ENCODE results near the gene GPR137B. TPM values are rescaled to one million over a fixed set of nuclear protein-coding genes. Genes with fewer than 3 reads are reported as not detected.

GPR137B gene
- total RNA-seq, 1 experiment from 2014 or later = 11.4 TPM

GRCh38 chr1:236176337-236177336, 34.3 kb downstream of the GPR137B start:
- Histone ChIP-seq H3K9ac (ENCODE audit: low read length) (no peak overlapping the region), H3K4me3 (replicated peaks in 1 of 2; ENCODE audit: low read depth in 1 of 2, low read length in 2 of 2) (no peak overlapping the region), H3K27me3 (ENCODE audit: insufficient read depth, low read length) (no peaks in the 10 kb centered on the region), H3K27ac (ENCODE audit: low read depth, low read length) (no peak overlapping the region), H3K9me2 (ENCODE audit: insufficient read depth) (no peaks in the 10 kb centered on the region), H3K9me3 (ENCODE audit: control insufficient read depth in 1 of 2, insufficient read depth in 1 of 2, low read depth in 1 of 2, low read length in 2 of 2) (no peaks in the 10 kb centered on the region), H2AFZ (ENCODE audit: low read depth, low read length, poor library complexity, severe bottlenecking) (no peak overlapping the region), H4K20me1 (ENCODE audit: insufficient read depth) (no peaks in the 10 kb centered on the region), H3K4me2 (ENCODE audit: low read length) (no peak overlapping the region), H3K36me3 (ENCODE audit: control insufficient read depth in 1 of 2, insufficient read depth in 2 of 2, low read length in 2 of 2) (no peaks in the 10 kb centered on the region), H3K4me1 (ENCODE audit: control insufficient read depth in 1 of 2, insufficient read depth in 2 of 2, low read length in 2 of 2) (peaks cover 0 to 6% of the 10 kb centered on the region in 2 experiments; a peak in 1 of 4 replicates), H3K79me2 (ENCODE audit: insufficient read depth, low read length) (no peaks in the 10 kb centered on the region)
- ChIA-PET CTCF (no interaction called here), RAD21 (ENCODE audit: low non-redundant PET in 1 of 2, low total read pairs in 2 of 2, uncharacterized antibody in 2 of 2, unreplicated experiment in 2 of 2) (no interaction called here), POLR2A (no interaction called here)
- no peak for ATAC-seq
- TF ChIP-seq CEBPB (IDR thresholded peaks at IDR 0.05; ENCODE audit: low read depth) (no peak), RAD21 (IDR thresholded peaks at IDR 0.05; ENCODE audit: low read depth) (no peak), FOSL1 (IDR thresholded peaks at IDR 0.05; ENCODE audit: low read depth) (no peak), YY1 (IDR thresholded peaks at IDR 0.05; ENCODE audit: extremely low read depth, insufficient replicate concordance, low read depth, low read length) (no peak), SIN3A (IDR thresholded peaks at IDR 0.05; ENCODE audit: low read depth) (no peak), POLR2A (IDR thresholded peaks at IDR 0.05; ENCODE audit: borderline replicate concordance, extremely low read depth, insufficient read depth, insufficient read length) (no peak), CBX3 (IDR thresholded peaks at IDR 0.05; ENCODE audit: low read depth) (no peak), ZNF274 (IDR thresholded peaks at IDR 0.05; ENCODE audit: low read depth, low read length) (no peak), JUND (IDR thresholded peaks at IDR 0.05) (no peak), EZH2phosphoT487 (IDR thresholded peaks at IDR 0.05; ENCODE audit: borderline replicate concordance) (no peak), MAX (IDR thresholded peaks at IDR 0.05) (no peak), TCF7L2 (IDR thresholded peaks at IDR 0.05; ENCODE audit: borderline replicate concordance, extremely low read depth, insufficient read depth, insufficient read length) (no peak), SP1 (IDR thresholded peaks at IDR 0.05; ENCODE audit: low read depth) (no peak), POLR2AphosphoS5 (IDR thresholded peaks at IDR 0.05; ENCODE audit: low read depth, low read length) (no peak), ZBTB33 (IDR thresholded peaks at IDR 0.05; ENCODE audit: extremely low read depth, insufficient replicate concordance, low read length) (no peak), ELF1 (IDR thresholded peaks at IDR 0.05; ENCODE audit: borderline replicate concordance, low read depth) (no peak)
- DNase-seq (ENCODE audit: low read depth, low spot score) = no peak
- intact Hi-C loops (cut with micrococcal nuclease) = no loop called here
- BruUV-seq (replicated peaks) = no TSS peak

All from HCT116 (cell line).